ENCODE results near the gene FUT1. TPM values are rescaled to one million over a fixed set of nuclear protein-coding genes. Genes with fewer than 3 reads are reported as not detected.

Gene FUT1
- total RNA-seq, 2 experiments from 2014 or later: 0.14 to 0.22 TPM

GRCh38 chr19:48742096-48742495 is 10.3 kb downstream of the FUT1 start:
- no peaks in the 10 kb centered on the region for H3K36me3 Mint-ChIP-seq
- no peak for DNase-seq
- no peak overlapping the region for H3K4me3 Mint-ChIP-seq
- H3K4me1 Mint-ChIP-seq: peaks cover 16% of the 10 kb centered on the region
- no peak overlapping the region for H3K27ac Mint-ChIP-seq
- peaks cover 36% of the 10 kb centered on the region for H3K27me3 Mint-ChIP-seq
- no peak for ATAC-seq (ENCODE audit: low read depth)
- H3K9me3 Mint-ChIP-seq: no peaks in the 10 kb centered on the region
- POLR2A ChIA-PET: no interaction called here

GRCh38 chr19:48741129-48741999 is 11.1 kb downstream of the FUT1 start:
- Mint-ChIP-seq H3K36me3 (no peaks in the 10 kb centered on the region), H3K27ac (no peak overlapping the region), H3K27me3 (peaks cover 34% of the 10 kb centered on the region), H3K4me1 (peaks cover 15% of the 10 kb centered on the region), H3K4me3 (no peak overlapping the region), H3K9me3 (no peaks in the 10 kb centered on the region)
- peak; percentile 67 for DNase-seq
- POLR2A ChIA-PET: no interaction called here
- no peak for ATAC-seq (ENCODE audit: low read depth)

DNA sequence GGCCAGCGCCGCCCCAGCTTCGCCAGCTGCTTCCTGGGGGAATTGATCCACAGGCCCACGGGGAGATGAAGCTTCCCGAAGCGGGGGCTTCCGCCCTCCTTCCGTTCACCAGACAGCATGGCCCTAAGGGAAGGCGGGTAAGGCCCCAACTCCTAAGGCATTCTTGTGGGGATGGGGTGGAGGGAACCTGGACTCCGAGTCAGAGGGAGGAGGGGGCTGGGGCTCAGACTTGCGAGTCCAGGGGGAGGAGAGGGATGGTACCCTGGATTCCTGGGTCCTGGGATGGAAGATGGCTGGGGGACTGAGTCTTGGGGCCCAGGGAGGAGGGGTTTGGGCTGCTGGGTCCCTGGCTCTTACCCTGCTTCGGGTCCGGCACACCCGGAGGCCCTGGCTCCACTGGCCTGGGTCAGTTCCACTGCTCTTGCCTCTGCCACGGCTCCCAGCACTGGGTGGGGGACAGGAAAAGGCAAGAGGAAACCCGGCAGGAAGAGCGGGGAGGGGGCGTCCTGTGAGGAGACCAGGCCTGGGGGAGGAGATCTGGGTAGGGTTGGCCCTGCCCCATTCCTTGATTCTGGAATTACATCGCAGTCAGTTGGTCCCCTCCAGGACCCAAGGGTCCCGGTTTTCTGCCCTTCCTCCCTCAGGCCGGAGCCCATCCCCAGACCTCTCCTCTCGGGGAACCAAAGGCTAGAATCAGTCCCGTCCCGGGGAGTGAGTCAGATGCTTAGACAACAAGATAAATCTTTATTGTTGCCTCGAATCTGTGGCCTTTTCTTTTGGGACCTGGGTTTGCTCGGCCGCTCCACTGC is 12.1 kb downstream of the FUT1 start, which contains the start of gene RASIP1:
Gene RASIP1, minus strand, starts transcription at position 447 of the 809 bp plus-strand sequence. Its CDS starts 328 bp downstream, at position 119.
- H3K4me1 Mint-ChIP-seq: peaks cover 11% of the 10 kb centered on the region
- no peak for ATAC-seq (ENCODE audit: low read depth)
- H3K27me3 Mint-ChIP-seq: peaks cover 24% of the 10 kb centered on the region
- H3K27ac Mint-ChIP-seq: no peak within 1 kb of the TSS
- H3K36me3 Mint-ChIP-seq: no peaks in the 10 kb centered on the region
- no peaks in the 10 kb centered on the region for H3K9me3 Mint-ChIP-seq
- POLR2A ChIA-PET: interaction anchor here (0.8 to 2.4 kb wide), 2 partner anchors 11 to 16 kb away, joined by 4 to 7 read pairs; no protein-coding TSS in a partner anchor
- no peak for DNase-seq
- H3K4me3 Mint-ChIP-seq: no peak within 1 kb of the TSS

DNA sequence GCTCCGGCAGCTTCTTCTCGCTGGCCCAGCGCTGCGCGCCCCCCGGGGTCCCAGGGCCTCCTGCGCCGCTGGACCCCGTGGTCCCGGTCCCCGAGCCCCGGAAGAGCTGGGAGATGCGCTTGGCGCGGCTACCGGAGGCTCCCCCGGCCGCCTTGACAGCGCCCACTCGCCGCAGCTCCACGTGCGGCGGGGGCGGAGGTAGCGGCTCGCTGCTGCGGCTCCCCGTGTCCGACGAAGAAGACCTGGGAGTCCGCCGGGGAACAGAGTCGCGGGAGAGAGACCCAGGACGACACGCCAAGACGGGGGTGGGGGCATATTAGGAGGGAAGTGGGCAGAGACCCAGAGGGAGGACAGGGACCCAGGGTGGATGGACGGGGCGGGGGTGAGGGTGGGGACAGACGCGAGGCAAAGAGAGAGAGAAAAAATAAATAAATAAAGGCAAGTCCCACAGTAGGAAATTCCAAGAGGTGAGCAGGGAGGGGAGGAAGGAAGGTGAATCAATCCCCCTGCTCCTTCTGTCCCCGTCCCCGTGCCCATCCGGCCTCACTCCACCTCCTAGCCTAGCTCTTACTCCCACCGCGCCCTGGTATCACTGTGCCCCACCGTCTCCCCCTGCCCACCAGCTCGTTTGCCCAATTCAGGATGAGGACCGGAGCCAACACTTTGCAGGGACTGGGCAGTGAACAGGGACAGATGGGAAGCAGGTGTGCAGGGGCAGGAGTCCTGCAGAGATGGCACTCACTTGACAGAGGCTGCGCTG is 12.9 kb downstream of the FUT1 start:
- DNase-seq (no peak), ATAC-seq (ENCODE audit: low read depth) (no peak)
- Mint-ChIP-seq H3K27ac (no peak overlapping the region), H3K4me3 (no peak overlapping the region), H3K27me3 (peaks cover 25% of the 10 kb centered on the region), H3K4me1 (peaks cover 11% of the 10 kb centered on the region), H3K9me3 (no peaks in the 10 kb centered on the region), H3K36me3 (no peaks in the 10 kb centered on the region)
- POLR2A ChIA-PET: interaction anchor here (0.7 to 2.4 kb wide), 6 partner anchors 12 to 94 kb away, joined by 3 to 9 read pairs (median 4); partner anchors contain the start of gene CA11

DNA sequence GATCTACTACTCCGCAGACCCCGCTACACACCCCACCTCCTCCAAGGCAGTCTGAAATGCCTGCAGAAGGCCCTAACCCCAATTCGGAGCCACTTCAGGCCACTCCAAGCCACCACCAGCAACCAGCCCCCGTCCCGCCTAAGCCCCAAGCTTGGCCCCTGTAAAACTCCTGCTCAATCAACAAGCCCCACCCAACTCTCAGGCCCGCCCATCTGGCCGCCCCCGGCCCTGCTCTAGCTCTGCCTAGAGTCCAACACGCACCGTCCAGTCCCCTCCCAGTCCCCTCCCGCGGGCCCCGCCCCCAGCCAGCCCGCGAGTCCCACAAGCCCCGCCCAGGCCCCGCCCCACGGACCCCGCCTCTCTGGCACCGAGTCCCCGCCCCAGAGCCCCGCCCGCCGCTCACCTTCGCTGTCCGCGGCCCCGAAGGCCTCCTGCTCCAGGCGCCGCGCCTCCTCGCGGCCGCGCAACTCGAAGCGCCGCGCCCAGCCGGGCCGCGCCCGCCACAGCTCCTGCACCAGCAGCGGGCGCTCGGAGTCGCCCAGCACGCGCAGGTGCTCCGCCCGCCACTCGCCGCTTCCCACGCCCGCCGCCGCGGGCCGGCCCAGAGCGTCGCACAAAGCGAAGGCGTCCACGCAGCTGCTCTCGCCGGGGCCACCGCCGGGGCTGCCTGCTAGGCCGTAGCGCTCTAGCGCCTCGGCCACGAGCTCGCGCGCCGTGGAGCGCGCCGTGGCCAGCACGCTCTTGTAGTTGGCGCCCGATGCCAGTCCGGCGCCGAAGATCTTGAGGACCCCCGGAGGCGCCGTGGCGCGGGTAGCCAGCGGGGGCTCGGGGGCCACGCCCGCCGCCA is 13.7 kb downstream of the FUT1 start:
- Mint-ChIP-seq H3K9me3 (no peaks in the 10 kb centered on the region), H3K36me3 (no peaks in the 10 kb centered on the region), H3K4me1 (peaks cover 11% of the 10 kb centered on the region), H3K27ac (peak overlapping the region; percentile 61), H3K27me3 (peaks cover 23% of the 10 kb centered on the region), H3K4me3 (peak overlapping the region; percentile 66)
- ATAC-seq (ENCODE audit: low read depth) (peak; percentile 97), DNase-seq (peak; percentile 93)
- POLR2A ChIA-PET: interaction anchor here (0.7 to 2.4 kb wide), 6 partner anchors 11 to 93 kb away, joined by 3 to 9 read pairs (median 4); partner anchors contain the start of gene CA11

DNA sequence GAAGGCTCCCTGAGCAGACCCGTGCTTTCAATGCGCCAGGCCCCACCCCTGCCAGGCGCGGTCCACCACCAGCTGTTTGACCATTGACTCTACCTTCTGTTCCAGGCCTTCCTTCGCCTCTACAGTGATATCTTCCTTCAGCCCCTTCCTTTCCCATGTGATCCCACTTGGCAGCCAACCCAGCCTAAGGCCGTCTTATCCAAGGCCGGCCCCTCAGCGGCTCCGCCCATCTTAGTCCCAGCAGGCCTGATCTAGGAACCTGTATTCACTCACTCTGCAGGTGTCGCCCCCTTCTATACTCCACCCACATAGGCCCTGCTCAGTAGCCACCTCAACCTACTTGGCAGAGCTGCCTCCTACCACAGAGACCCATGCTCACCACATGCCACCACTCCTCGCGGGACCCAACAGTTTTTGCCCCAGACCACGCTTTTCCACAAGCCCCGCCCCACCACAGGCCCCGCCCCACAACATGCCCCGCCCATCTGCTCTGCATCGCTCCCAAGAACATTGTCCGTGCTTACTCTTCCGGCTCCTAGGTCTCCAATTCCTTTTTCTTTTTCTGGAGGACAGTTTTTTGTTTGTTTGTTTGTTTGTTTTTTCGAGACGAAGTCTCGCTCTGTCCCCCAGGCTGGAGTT is 15.0 kb downstream of the FUT1 start:
- no peak overlapping the region for H3K4me3 Mint-ChIP-seq
- no peaks in the 10 kb centered on the region for H3K36me3 Mint-ChIP-seq
- no peak for DNase-seq
- H3K9me3 Mint-ChIP-seq: no peaks in the 10 kb centered on the region
- peaks cover 11% of the 10 kb centered on the region for H3K4me1 Mint-ChIP-seq
- H3K27ac Mint-ChIP-seq: no peak overlapping the region
- H3K27me3 Mint-ChIP-seq: peaks cover 21% of the 10 kb centered on the region
- no peak for ATAC-seq (ENCODE audit: low read depth)
- POLR2A ChIA-PET: interaction anchor here (0.7 kb wide), 1 partner anchor 143 kb away, joined by 3 read pairs; no protein-coding TSS in a partner anchor

DNA sequence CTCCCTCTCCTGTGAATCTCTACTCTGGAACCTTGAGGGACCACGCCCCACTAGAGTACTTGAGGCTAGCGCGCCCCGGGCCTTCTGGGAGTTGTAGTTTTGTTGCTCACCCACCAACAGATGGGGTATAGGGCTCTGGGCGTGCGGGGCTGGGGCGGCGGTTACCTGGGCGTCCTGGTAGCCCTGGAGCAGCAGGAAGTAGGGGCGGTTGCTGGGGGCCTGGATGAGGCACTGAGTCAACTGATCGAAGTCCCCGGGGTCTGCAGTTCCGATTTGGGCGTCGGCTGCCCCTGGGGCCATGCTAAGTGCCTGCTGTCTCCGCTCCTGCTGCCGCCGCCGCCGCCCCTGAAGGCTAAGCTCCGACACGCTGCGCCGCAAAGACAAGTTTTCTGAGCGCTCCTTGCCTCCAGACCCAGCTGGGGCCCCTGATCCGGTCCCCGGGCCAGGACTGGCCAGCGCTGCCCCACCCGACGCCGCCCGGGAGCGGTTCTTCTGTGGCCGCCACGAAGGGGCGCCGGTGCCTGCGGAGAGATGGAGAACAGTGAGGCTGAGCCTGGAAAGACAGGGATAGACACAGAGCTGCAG is 17.3 kb downstream of the FUT1 start:
- Mint-ChIP-seq H3K27ac (no peak overlapping the region), H3K4me1 (peaks cover 9% of the 10 kb centered on the region), H3K4me3 (no peak overlapping the region), H3K27me3 (peaks cover 8% of the 10 kb centered on the region), H3K36me3 (peaks cover 2% of the 10 kb centered on the region), H3K9me3 (no peaks in the 10 kb centered on the region)
- ATAC-seq (ENCODE audit: low read depth): no peak
- POLR2A ChIA-PET: interaction anchor here (0.7 kb wide), 2 partner anchors 61 to 994 kb away, joined by 3 read pairs; no protein-coding TSS in a partner anchor
- DNase-seq: no peak

GRCh38 chr19:48734625-48735024 is 17.8 kb downstream of the FUT1 start:
- POLR2A ChIA-PET: interaction anchor here (0.7 kb wide), 1 partner anchor 60 kb away, joined by 3 read pairs; no protein-coding TSS in a partner anchor
- no peak for ATAC-seq (ENCODE audit: low read depth)
- Mint-ChIP-seq H3K36me3 (peaks cover 2% of the 10 kb centered on the region), H3K27me3 (peaks cover 4% of the 10 kb centered on the region), H3K4me3 (no peak overlapping the region), H3K27ac (no peak overlapping the region), H3K4me1 (peaks cover 7% of the 10 kb centered on the region), H3K9me3 (no peaks in the 10 kb centered on the region)
- DNase-seq: no peak

GRCh38 chr19:48731452-48731851 is 21.0 kb downstream of the FUT1 start:
- H3K27ac Mint-ChIP-seq: no peak overlapping the region
- H3K4me3 Mint-ChIP-seq: no peak overlapping the region
- H3K36me3 Mint-ChIP-seq: peaks cover 11% of the 10 kb centered on the region

DNA sequence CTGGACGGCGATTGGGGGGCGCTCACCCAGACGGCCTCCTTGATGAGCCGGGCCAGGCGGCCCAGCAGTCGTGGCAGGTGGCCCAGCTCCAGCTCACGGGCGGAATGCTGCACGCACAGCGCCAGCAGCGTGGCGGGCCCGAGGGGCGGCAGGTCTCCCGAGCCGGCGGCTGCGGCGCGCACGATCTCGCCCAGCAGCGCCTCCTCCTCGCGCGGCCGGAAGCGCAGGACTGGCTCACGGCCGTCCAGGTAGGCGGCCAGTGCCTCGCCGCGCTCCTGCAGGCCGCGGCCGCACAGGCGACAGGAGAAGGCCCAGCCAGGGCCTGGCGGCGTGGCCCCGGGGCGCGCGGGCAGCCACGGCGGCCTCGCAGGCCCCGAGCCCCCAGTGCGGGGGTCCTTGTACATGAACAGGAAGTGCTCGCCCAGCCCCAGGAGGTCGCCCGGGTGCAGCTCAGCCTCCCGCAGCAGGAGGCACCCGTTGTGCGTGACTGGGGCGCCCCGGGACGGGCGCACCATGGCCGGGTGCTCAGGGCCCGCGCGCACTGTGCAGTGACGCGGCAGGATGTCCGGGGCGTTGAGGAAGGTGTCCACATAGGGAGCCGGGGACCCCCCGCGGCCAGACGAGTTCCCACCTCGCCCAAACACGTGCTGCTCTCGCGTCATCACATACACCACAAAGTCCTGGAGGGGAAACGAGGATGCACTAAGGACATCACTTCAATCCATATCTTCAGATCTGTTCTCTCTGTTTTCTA is 23.4 kb downstream of the FUT1 start:
- POLR2A ChIA-PET: interaction anchor here (1.2 kb wide), 1 partner anchor 13 kb away, joined by 3 read pairs; no protein-coding TSS in a partner anchor
- no peak for ATAC-seq (ENCODE audit: low read depth)
- Mint-ChIP-seq H3K4me3 (no peak overlapping the region), H3K36me3 (peaks cover 25% of the 10 kb centered on the region), H3K27me3 (peaks cover 2% of the 10 kb centered on the region), H3K9me3 (peaks cover 16% of the 10 kb centered on the region), H3K27ac (no peak overlapping the region), H3K4me1 (peaks cover 17% of the 10 kb centered on the region)
- no peak for DNase-seq

More at GRCh38 chr19:48731452-48731851, 21.0 kb downstream of the FUT1 start:
- Mint-ChIP-seq H3K9me3 (peaks cover 6% of the 10 kb centered on the region), H3K27me3 (peaks cover 4% of the 10 kb centered on the region), H3K4me1 (peaks cover 4% of the 10 kb centered on the region)
- no peak for DNase-seq
- POLR2A ChIA-PET: interaction anchor here (0.7 kb wide), 1 partner anchor 130 kb away, joined by 3 read pairs; no protein-coding TSS in a partner anchor
- ATAC-seq (ENCODE audit: low read depth): no peak

GRCh38 chr19:48726556-48726955 is 25.9 kb downstream of the FUT1 start:
- ATAC-seq (ENCODE audit: low read depth): peak; percentile 73
- Mint-ChIP-seq H3K27ac (peak overlapping the region; percentile 94), H3K9me3 (peaks cover 16% of the 10 kb centered on the region), H3K4me1 (peaks cover 19% of the 10 kb centered on the region), H3K27me3 (no peaks in the 10 kb centered on the region), H3K4me3 (peak overlapping the region; percentile 57), H3K36me3 (peaks cover 24% of the 10 kb centered on the region)
- DNase-seq: no peak
- POLR2A ChIA-PET: no interaction called here
